H9 (cell line): ENCODE data around the gene FUCA1. TPM values are rescaled to one million over a fixed set of nuclear protein-coding genes. Genes with fewer than 3 reads are reported as not detected.

Experiments used
- DNase-seq: peaks from one replicate; pipeline ENCODE4 v3.0.0-alpha.2; 2017
- H2AFZ ChIP-seq: one replicate; pipeline ENCODE4 v1.6.1; 2013; ENCODE audit warnings: mild to moderate bottlenecking, low read length, control low read depth, moderate library complexity
- H2AK5ac ChIP-seq: 2 replicates; pipeline ENCODE4 v1.6.1; 2013; ENCODE audit warnings: low read length, control low read depth, mixed read lengths; ENCODE audit not compliant: insufficient read length
- H2BK120ac ChIP-seq: one replicate; pipeline ENCODE4 v1.6.1; 2013; ENCODE audit warnings: low read depth, mild to moderate bottlenecking, low read length, control low read depth, inconsistent platforms; ENCODE audit not compliant: poor library complexity, severe bottlenecking
- H2BK12ac ChIP-seq: 2 replicates; pipeline ENCODE4 v1.6.1; 2013; ENCODE audit warnings: low read length, control low read depth, mixed read lengths, low read depth; ENCODE audit not compliant: insufficient read length
- H2BK15ac ChIP-seq: 2 replicates; pipeline ENCODE4 v1.6.1; 2013; ENCODE audit warnings: low read depth, low read length, control low read depth
- H2BK20ac ChIP-seq: one replicate; pipeline ENCODE4 v1.6.1; 2013; ENCODE audit warnings: low read depth, mild to moderate bottlenecking, low read length, control low read depth, inconsistent platforms; ENCODE audit not compliant: poor library complexity, severe bottlenecking
- H2BK5ac ChIP-seq: 2 replicates; pipeline ENCODE4 v1.6.1; 2013; ENCODE audit warnings: low read length, control low read depth, mixed read lengths; ENCODE audit not compliant: insufficient read length
- H3K14ac ChIP-seq: 2 replicates; pipeline ENCODE4 v1.6.1; 2013; ENCODE audit warnings: low read length, control low read depth; ENCODE audit not compliant: insufficient read depth
- H3K18ac ChIP-seq: 2 replicates; pipeline ENCODE4 v1.6.1; 2013; ENCODE audit warnings: low read depth, mild to moderate bottlenecking, mixed read lengths, low read length, control low read depth; ENCODE audit not compliant: insufficient read length
- H3K23ac ChIP-seq: 2 replicates; pipeline ENCODE4 v1.6.1; 2013; ENCODE audit warnings: low read length, control low read depth, mixed read lengths, low read depth; ENCODE audit not compliant: insufficient read length
- H3K23me2 ChIP-seq: 2 replicates; pipeline ENCODE4 v1.6.1; 2013; ENCODE audit warnings: low read depth, mild to moderate bottlenecking, mixed read lengths, low read length, control low read depth; ENCODE audit not compliant: insufficient read length, poor library complexity, severe bottlenecking
- H3K27ac ChIP-seq: 2 replicates; pipeline ENCODE4 v1.5.1; 2013; ENCODE audit warnings: low read length, control low read depth, mixed read lengths, low read depth; ENCODE audit not compliant: insufficient read length
- H3K27me3 ChIP-seq: 2 replicates; pipeline ENCODE4 v1.6.1; 2013; ENCODE audit warnings: low read length, control low read depth, inconsistent platforms; ENCODE audit not compliant: insufficient read depth
- H3K4ac ChIP-seq: 2 replicates; pipeline ENCODE4 v1.6.1; 2013; ENCODE audit warnings: low read depth, mild to moderate bottlenecking, control low read depth, inconsistent platforms, low read length, moderate library complexity
- H3K4me1 ChIP-seq: 2 replicates; pipeline ENCODE4 v1.6.1; 2013; ENCODE audit warnings: low read length, control low read depth, inconsistent platforms; ENCODE audit not compliant: insufficient read depth
- H3K4me2 ChIP-seq: 2 replicates; pipeline ENCODE4 v1.6.1; 2013; ENCODE audit warnings: low read length, control low read depth, mixed read lengths; ENCODE audit not compliant: insufficient read length, insufficient read depth
- H3K56ac ChIP-seq: 2 replicates; pipeline ENCODE4 v1.6.1; 2013; ENCODE audit warnings: low read depth, mild to moderate bottlenecking, mixed read lengths, low read length, control low read depth; ENCODE audit not compliant: insufficient read length
- H3K79me1 ChIP-seq: 2 replicates; pipeline ENCODE4 v1.6.1; 2013; ENCODE audit warnings: low read depth, mild to moderate bottlenecking, moderate library complexity, low read length, control low read depth, inconsistent platforms; ENCODE audit not compliant: insufficient read depth, poor library complexity, severe bottlenecking
- H3K79me2 ChIP-seq: 2 replicates; pipeline ENCODE4 v1.6.1; 2013; ENCODE audit warnings: low read length, control low read depth, inconsistent platforms; ENCODE audit not compliant: insufficient read depth
- H3K9ac ChIP-seq: 2 replicates; pipeline ENCODE4 v1.6.1; 2013; ENCODE audit warnings: low read length, control low read depth, mixed read lengths; ENCODE audit not compliant: insufficient read length; ENCODE audit errors: extremely low read depth
- H3K9me3 ChIP-seq: one replicate; pipeline ENCODE4 v1.6.1; 2013; ENCODE audit warnings: low read depth, low read length, inconsistent platforms; ENCODE audit not compliant: control insufficient read depth
- H3T11ph ChIP-seq: one replicate; pipeline ENCODE4 v1.6.1; 2013; ENCODE audit warnings: mild to moderate bottlenecking, low read length, control low read depth, inconsistent platforms
- H4K20me1 ChIP-seq: one replicate; pipeline ENCODE4 v1.6.1; 2013; ENCODE audit not compliant: control insufficient read depth, insufficient read length, insufficient read depth
- H4K5ac ChIP-seq: 2 replicates; pipeline ENCODE4 v1.6.1; 2013; ENCODE audit warnings: low read depth, mild to moderate bottlenecking, mixed read lengths, low read length, control low read depth; ENCODE audit not compliant: insufficient read length
- H4K8ac ChIP-seq: replicated peaks from 2 replicates; pipeline ENCODE4 v1.6.1; 2013; ENCODE audit warnings: low read length, control low read depth, mixed read lengths, low read depth; ENCODE audit not compliant: insufficient read length
- H4K91ac ChIP-seq: 2 replicates; pipeline ENCODE4 v1.6.1; 2013; ENCODE audit warnings: low read depth, mild to moderate bottlenecking, moderate library complexity, mixed read lengths, low read length, control low read depth; ENCODE audit not compliant: insufficient read length
- H3K27ac Mint-ChIP-seq, 3 experiments: 2 replicates in 2 of 3; 3 replicates in 1 of 3; pipeline ENCODE4 v1.8.0; 2020 to 2021; ENCODE audit warnings: mixed read lengths in 3 of 3, mild to moderate bottlenecking in 1 of 3, moderate library complexity in 1 of 3
- H3K27me3 Mint-ChIP-seq: 2 replicates; pipeline ENCODE4 v1.8.0; 2021; ENCODE audit warnings: low read depth, mild to moderate bottlenecking, moderate library complexity, mixed read lengths
- H3K36me3 Mint-ChIP-seq, 3 experiments: 2 replicates in 2 of 3; 3 replicates in 1 of 3; pipeline ENCODE4 v1.8.0; 2020 to 2021; ENCODE audit warnings: low read depth in 3 of 3, mixed read lengths in 3 of 3; ENCODE audit not compliant: insufficient read depth in 1 of 3
- H3K4me1 Mint-ChIP-seq, 2 experiments: 2 replicates each; pipeline ENCODE4 v1.8.0; 2020; ENCODE audit warnings: mixed read lengths in 2 of 2
- H3K4me3 Mint-ChIP-seq, 2 experiments: 2 replicates in 1 of 2; 3 replicates in 1 of 2; pipeline ENCODE4 v1.8.0; 2020 to 2021; ENCODE audit warnings: mild to moderate bottlenecking in 2 of 2, mixed read lengths in 2 of 2, moderate library complexity in 1 of 2
- H3K9me3 Mint-ChIP-seq, 2 experiments: 2 replicates in 1 of 2; 3 replicates in 1 of 2; pipeline ENCODE4 v1.8.0; 2020; ENCODE audit warnings: mild to moderate bottlenecking in 2 of 2, mixed read lengths in 2 of 2, moderate library complexity in 1 of 2
- WGBS: extraction: QIAGEN DNeasy Blood & Tissue Kit; methylation state at CpG from one replicate; pipeline ENCODE4 v1.1.7; 2013; ENCODE audit warnings: missing lambda C conversion rate, low lambda C conversion rate, mixed read lengths; ENCODE audit not compliant: insufficient read length; ENCODE audit errors: extremely low coverage; 5-methylcytosine and 5-hydroxymethylcytosine counted together
- total RNA-seq: library from RNA; stranded (reverse); gene quantifications from 2 replicates; pipeline ENCODE4 v1.2.1, GENCODE V29; 2021
- TF ChIP-seq, protein P1 (sequence below): fragments of 200-600 bp; sonication (generic); conservative IDR thresholded peaks from 3 replicates; pipeline ENCODE4 v1.8.0; 2021; ENCODE audit warnings: antibody characterized with exemption, mild to moderate bottlenecking

Gene FUCA1
- total RNA-seq, 1 experiment from 2014 or later, result 9.1 TPM

DNA sequence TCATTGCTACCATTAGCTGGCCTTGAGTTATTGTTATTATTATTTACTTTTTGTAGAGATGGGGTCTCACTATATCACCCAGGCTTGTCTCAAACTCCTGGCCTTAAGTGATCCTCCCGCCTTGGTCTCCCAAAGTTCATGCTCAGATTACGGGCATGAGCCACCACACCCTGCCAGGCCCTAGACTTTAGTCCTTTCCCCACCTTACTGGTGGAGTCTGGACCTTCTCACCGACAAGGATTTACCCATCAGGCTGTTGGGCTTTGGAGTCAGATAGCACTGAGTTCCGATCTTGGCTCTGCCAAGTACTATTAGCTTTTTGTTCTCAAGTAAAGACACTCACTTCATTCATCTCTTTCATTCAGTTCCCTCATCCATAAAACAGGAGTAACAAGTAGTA is 27.9 kb upstream of the FUCA1 start:
- Histone ChIP-seq H3K56ac (no peak overlapping the region), H3K23ac (no peak overlapping the region), H2AK5ac (no peak overlapping the region), H3K14ac (no peak overlapping the region), H2BK15ac (no peak overlapping the region), H3K27me3 (no peaks in the 10 kb centered on the region), H3K23me2 (no peaks in the 10 kb centered on the region), H2BK120ac (no peak overlapping the region), H3K9ac (no peak overlapping the region), H3K18ac (no peak overlapping the region), H3K79me1 (no peaks in the 10 kb centered on the region), H3K79me2 (no peaks in the 10 kb centered on the region), H4K91ac (no peak overlapping the region), H3K9me3 (no peaks in the 10 kb centered on the region), H3K4ac (no peak overlapping the region), H2BK12ac (no peak overlapping the region), H4K20me1 (no peaks in the 10 kb centered on the region), H3K4me1 (no peaks in the 10 kb centered on the region), H2BK20ac (no peak overlapping the region), H4K8ac (no peak overlapping the region), H2AFZ (no peak overlapping the region), H3T11ph (no peak overlapping the region), H2BK5ac (no peak overlapping the region), H3K4me2 (no peak overlapping the region), H4K5ac (no peak overlapping the region), H3K27ac (no peak overlapping the region)
- DNase-seq, result no peak
- H3K27me3 Mint-ChIP-seq, result peaks cover 34% of the 10 kb centered on the region
- TF ChIP-seq, protein P1, sequence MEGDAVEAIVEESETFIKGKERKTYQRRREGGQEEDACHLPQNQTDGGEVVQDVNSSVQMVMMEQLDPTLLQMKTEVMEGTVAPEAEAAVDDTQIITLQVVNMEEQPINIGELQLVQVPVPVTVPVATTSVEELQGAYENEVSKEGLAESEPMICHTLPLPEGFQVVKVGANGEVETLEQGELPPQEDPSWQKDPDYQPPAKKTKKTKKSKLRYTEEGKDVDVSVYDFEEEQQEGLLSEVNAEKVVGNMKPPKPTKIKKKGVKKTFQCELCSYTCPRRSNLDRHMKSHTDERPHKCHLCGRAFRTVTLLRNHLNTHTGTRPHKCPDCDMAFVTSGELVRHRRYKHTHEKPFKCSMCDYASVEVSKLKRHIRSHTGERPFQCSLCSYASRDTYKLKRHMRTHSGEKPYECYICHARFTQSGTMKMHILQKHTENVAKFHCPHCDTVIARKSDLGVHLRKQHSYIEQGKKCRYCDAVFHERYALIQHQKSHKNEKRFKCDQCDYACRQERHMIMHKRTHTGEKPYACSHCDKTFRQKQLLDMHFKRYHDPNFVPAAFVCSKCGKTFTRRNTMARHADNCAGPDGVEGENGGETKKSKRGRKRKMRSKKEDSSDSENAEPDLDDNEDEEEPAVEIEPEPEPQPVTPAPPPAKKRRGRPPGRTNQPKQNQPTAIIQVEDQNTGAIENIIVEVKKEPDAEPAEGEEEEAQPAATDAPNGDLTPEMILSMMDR, result no peak
- H3K4me1 Mint-ChIP-seq, result peaks cover 5 to 12% of the 10 kb centered on the region in 2 experiments
- H3K27ac Mint-ChIP-seq, result no peak overlapping the region
- no CpG with 5 or more reads among the region's 4 CpGs for WGBS
- no peak overlapping the region for H3K4me3 Mint-ChIP-seq
- no peaks in the 10 kb centered on the region for H3K9me3 Mint-ChIP-seq
- H3K36me3 Mint-ChIP-seq, result no peaks in the 10 kb centered on the region
